LNCaP clone FGC (cell line): ENCODE data around the gene ERVV-1.

Experiments used
- DNase-seq: peaks from one replicate; pipeline ENCODE4 v3.0.0-alpha.2; 2011; ENCODE audit warnings: low read depth
- H3K4me3 ChIP-seq: 2 replicates; pipeline ENCODE4 v1.5.1; 2011; ENCODE audit warnings: mild to moderate bottlenecking, low read depth, low read length, control low read depth
- CTCF ChIP-seq: IDR thresholded peaks from 2 replicates; pipeline ENCODE4 v1.5.1; 2012; ENCODE audit warnings: mild to moderate bottlenecking; ENCODE audit not compliant: control insufficient read depth, insufficient read depth; ENCODE audit errors: extremely low read depth

ERVV-1 gene

GRCh38 chr19:53007200-53007599 is 6.5 kb upstream of the ERVV-1 start:
- DNase-seq, result no peak

GRCh38 chr19:53007606-53008005 is 6.1 kb upstream of the ERVV-1 start:
- no peak for TF ChIP-seq CTCF
- DNase-seq, result no peak

More at GRCh38 chr19:53007200-53007599, 6.5 kb upstream of the ERVV-1 start:
- H3K4me3 ChIP-seq, result no peak overlapping the region
- TF ChIP-seq CTCF, result no peak

GRCh38 chr19:53008061-53008778 is 5.5 kb upstream of the ERVV-1 start:
- no peak overlapping the region for H3K4me3 ChIP-seq

More at GRCh38 chr19:53007606-53008005, 6.1 kb upstream of the ERVV-1 start:
- H3K4me3 ChIP-seq, result no peak overlapping the region

GRCh38 chr19:53010494-53010893 is 3.2 kb upstream of the ERVV-1 start:
- no peak overlapping the region for H3K4me3 ChIP-seq
- no peak for TF ChIP-seq CTCF
- no peak for DNase-seq

More at GRCh38 chr19:53008061-53008778, 5.5 kb upstream of the ERVV-1 start:
- no peak for DNase-seq
- no peak for TF ChIP-seq CTCF

- TF ChIP-seq CTCF, result no peak
- no peak overlapping the region for H3K4me3 ChIP-seq
- no peak for DNase-seq
Measured at GRCh38 chr19:53012006-53012405, 1.7 kb upstream of the ERVV-1 start.

GRCh38 chr19:53015159-53015558 is 1.4 kb downstream of the ERVV-1 start:
- TF ChIP-seq CTCF, result no peak
- no peak overlapping the region for H3K4me3 ChIP-seq
- no peak for DNase-seq

GRCh38 chr19:53015730-53016129 is 2.0 kb downstream of the ERVV-1 start:
- TF ChIP-seq CTCF, result no peak
- DNase-seq, result no peak
- no peak overlapping the region for H3K4me3 ChIP-seq
